GM13977 (cell line): Measurements from ENCODE around the gene IDE.

ENCODE experiments used
- DNase-seq: peaks from one replicate; pipeline ENCODE4 v3.0.0; 2012; ENCODE audit warnings: low spot score
- in situ Hi-C: fragments of 300-500 bp; cut with MboI; formaldehyde crosslinking; loops from one replicate; pipeline ENCODE4 v1.12.0; 2022; ENCODE audit warnings: low sequenced_read_pairs, low pct_unique_long_range_greater_than_20kb, mixed read lengths, inconsistent platforms; ENCODE audit not compliant: unreplicated experiment
- TF ChIP-seq, protein P1 (sequence below): IDR thresholded peaks from 2 replicates; pipeline ENCODE4 v1.5.1; 2012; ENCODE audit warnings: mild to moderate bottlenecking, control low read depth; ENCODE audit not compliant: insufficient read depth; ENCODE audit errors: extremely low read depth, missing control alignments

IDE gene

DNA sequence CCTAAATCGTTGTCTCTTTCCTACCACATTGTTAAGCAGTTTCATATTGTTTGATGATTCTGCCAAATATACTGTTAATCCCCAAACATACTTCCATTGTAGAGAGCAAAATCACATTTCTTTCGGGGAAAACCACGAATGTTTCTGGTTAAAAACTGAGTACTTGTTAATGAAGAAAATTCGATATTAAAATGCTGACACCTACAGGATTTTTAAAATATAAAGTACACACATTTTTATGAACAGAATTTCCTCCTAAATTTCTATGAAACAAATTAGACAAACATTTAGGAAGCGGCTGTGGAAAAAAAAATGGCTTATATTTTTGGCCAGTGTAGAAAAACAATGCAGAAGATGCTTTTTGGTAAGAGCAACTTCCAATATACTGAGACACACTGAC is 68.8 kb downstream of the IDE start:
- no peak for DNase-seq
- in situ Hi-C loops: no loop called here
- TF ChIP-seq, protein P1, sequence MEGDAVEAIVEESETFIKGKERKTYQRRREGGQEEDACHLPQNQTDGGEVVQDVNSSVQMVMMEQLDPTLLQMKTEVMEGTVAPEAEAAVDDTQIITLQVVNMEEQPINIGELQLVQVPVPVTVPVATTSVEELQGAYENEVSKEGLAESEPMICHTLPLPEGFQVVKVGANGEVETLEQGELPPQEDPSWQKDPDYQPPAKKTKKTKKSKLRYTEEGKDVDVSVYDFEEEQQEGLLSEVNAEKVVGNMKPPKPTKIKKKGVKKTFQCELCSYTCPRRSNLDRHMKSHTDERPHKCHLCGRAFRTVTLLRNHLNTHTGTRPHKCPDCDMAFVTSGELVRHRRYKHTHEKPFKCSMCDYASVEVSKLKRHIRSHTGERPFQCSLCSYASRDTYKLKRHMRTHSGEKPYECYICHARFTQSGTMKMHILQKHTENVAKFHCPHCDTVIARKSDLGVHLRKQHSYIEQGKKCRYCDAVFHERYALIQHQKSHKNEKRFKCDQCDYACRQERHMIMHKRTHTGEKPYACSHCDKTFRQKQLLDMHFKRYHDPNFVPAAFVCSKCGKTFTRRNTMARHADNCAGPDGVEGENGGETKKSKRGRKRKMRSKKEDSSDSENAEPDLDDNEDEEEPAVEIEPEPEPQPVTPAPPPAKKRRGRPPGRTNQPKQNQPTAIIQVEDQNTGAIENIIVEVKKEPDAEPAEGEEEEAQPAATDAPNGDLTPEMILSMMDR: no peak

- no peak for DNase-seq
- TF ChIP-seq, protein P1: no peak
- in situ Hi-C loops: no loop called here
Measured at GRCh38 chr10:92502296-92502808, 71.5 kb downstream of the IDE start.

DNA sequence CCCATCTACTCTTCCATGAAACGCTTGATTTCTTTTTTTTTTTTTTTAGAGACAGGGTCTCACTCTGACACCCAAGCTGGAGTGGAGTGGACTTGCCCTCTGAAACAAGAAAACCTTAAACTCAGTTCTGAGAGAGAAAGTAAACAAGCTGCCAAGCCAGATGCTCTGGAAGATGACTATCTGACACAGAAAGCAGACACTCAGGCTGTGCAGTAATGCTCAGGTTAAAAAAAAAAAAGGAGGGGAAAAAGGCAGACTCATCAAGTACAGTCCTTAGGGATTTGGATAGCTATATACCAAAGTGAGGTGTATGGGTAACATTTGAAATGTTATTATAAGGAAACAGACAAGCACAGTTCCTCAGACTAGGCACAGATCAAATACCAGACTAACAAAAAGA is 80.5 kb downstream of the IDE start:
- no peak for DNase-seq
- TF ChIP-seq, protein P1: no peak

DNA sequence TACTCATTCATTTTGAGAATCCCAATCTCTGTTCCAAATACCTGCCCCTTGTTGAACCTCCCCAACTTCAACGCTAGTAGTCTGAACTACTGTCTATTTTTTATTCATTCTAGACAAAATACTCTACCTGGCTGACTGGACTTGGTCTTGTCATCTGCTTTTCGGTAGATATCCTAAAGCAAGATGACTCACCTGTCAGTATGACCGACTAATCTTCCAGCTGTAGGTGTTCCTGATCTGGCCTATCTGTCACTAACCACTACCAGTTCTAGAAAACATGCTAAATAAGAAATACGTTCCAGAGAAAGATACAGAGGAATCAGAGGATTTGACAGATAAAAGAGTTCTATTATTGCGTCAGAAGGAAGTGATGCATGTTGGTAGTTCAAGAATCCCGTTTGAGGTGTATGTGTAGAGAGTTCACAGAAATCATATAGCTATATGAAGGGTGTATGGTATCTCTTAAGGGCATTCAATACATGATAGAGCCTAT is 81.1 kb downstream of the IDE start:
- TF ChIP-seq, protein P1: no peak
- in situ Hi-C loops: no loop called here
- DNase-seq: no peak

More for the DNA sequence above, 80.5 kb downstream of the IDE start:
- in situ Hi-C loops: no loop called here

DNA sequence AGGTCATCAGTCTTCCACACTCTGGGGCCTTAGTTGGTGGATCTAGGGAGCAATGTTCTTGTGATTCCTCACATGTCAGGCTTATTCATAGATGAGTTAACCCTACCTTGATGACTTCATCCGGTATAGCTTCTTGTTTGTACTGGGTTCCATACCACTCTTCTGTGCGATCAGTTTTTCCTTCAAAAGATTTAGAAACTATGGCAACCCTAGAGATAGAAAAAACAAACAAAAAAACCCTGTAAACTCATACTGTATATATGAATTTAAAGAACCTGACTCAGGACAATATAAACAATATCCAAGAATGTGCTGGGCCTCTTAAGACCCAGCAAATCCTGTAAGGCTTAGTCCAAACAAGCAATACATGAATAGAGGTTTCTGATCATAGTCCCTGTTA is 83.5 kb downstream of the IDE start:
- TF ChIP-seq, protein P1: no peak
- in situ Hi-C loops: no loop called here
- no peak for DNase-seq

GRCh38 chr10:92486637-92487036 is 87.3 kb downstream of the IDE start:
- TF ChIP-seq, protein P1: no peak
- no peak for DNase-seq
- in situ Hi-C loops: no loop called here
